Dermis blood vessel endothelial cell (primary cell): Measurements from ENCODE around the gene PUS7. TPM values are rescaled to one million over a fixed set of nuclear protein-coding genes. Genes with fewer than 3 reads are reported as not detected.
A peak's percentile ranks its signal among the peaks of the same experiment; 100 is the strongest.
"Not testable (repeated sequence)": the region's sequence is repeated elsewhere in the genome, so short reads cannot be mapped to it uniquely, and the experiment has no call there.

ENCODE experiments used
- DNase-seq: peaks from one replicate; pipeline ENCODE4 v3.0.0; 2010
- total RNA-seq: library from RNA; depleted of rRNA; stranded (reverse); fragments of >200 nt; gene quantifications from 2 replicates; pipeline ENCODE4 v1.2.3, GENCODE V29; 2014

The PUS7 gene
- total RNA-seq, 1 donor from 2014 or later: 35.1 TPM

DNA sequence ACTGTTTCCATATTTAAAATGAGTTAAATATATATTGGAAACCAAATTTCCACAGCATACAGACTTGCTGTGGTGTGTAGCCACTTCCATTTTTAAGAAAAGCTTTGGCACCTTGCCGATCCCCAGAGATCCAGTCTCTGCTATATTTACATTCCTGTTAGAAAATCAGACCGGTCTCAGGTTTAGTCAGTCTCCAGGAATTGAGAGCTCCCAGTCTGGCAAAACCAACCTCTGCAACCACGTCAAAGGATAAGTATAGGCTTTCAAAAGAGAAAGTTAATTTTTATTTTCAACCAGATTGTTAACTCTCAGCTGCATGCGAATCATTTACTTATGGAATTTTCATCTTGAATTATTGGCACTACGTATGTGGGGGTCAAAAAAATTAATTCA, 28.2 kb downstream of the PUS7 start:
- no peak for DNase-seq

DNA sequence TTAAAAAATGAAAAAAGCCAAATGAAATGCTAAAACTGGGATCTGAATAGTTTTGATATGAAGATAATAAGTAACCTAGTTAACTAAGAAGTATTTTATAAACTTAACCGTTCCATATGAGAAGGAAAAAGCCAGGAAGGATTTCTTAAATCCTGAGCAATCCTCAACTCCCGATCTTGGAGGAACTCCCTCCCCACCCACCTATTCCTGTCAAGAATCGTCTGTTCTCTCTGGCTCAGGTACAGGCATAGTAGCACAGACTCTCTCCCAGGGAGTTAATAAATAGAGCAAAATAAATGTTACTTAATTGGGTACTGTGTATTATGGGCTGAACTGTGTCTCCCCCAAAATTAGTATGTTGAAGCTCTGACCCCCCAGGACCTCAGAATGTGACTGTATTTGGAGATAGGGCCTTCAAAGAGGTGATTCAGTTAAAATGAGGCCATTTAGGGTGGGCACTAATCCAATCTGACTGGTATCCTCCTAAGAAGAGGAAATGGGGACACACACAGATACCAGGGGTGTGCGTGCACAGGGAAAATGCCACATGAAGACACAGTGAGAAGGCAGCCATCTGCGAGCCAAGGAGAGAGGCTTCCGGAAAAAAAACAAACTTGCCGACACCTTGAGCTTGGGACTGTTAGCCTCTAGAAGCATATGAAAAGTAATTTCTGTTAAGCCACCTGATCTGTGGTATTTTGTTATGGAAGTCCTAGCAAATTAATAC, 28.7 kb downstream of the PUS7 start:
- DNase-seq: no peak

DNA sequence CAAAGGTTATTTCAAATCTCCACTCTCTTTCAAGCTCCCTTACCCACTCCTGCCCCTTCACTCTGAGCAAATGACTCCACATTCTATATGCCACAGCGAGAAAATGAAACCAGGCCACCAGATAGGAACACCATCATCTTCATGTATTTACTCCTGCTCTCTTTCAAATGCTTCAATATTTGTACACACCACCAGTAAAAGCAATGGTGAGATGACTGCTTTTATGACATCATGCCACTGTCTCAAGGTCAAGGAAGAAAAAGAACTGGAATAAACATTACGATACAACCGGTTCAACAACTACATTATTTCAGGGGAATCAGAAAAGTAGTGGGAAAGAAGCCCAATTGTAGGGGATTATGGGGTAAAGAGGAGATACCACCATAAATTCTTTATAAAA, 32.7 kb downstream of the PUS7 start:
- no peak for DNase-seq

DNA sequence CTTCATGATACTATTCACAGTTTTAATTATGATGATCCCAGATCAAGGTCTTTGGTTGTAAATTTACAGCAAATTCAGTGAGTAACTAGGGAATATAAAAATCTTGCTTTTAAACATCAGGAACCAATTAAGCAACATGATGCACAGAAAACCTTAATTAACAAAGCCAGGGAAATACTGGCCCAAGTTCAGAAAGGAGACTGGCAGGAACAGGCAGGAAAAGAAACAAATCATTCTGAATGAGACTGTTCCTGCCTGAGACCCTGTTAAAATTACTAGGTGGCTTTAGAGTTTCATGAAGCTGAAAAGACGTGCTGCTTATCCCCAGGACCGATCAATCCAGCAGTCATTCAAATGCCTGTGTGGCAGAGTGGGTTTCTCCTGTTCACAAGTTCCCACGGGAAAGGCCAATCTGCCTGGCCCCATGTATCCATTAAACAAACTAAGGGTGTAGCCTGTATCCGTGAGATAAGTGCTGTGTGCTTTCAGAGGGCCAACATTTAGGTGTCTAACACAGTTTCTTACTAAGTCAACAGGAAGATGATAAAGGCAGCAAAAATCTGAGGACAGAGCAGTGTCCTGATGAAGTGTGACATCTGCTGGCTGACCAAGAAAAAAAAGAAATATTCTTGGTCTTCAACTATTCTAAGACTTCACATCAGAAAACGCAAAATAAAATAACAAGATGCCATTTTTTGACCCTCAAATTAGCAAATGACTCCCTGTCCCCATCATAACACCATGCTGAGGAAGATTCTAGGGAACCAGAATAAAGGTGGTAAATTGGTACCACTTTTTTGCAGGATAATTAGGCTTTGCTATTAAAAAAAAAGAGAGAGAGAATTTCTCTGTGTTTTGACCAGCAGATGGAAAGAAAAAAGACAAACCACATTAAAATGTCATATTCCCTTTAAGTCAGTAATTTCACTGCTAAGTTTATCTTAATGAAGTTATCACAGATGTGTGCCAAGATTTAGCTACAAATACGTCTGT, 34.2 kb downstream of the PUS7 start:
- DNase-seq: peak; percentile 99

DNA sequence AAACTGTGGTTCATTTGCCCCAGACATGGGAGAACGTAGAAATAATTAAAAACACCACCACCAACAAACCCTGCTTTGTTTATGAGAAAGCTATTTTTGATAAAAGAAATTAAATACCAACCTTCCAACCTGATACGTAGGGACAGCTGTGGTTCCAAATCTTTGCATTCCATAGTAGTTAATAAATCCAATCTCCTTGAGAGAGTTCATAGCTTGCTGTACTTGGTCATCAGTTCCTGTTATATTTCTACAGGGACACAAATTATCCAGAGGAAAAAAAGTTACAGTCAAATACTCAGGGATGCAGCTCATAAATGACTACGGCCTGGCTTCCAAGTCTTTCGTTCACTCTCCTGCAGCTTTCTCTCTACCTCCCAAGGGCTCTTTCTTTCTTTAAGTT, 41.1 kb downstream of the PUS7 start:
- DNase-seq: no peak

DNA sequence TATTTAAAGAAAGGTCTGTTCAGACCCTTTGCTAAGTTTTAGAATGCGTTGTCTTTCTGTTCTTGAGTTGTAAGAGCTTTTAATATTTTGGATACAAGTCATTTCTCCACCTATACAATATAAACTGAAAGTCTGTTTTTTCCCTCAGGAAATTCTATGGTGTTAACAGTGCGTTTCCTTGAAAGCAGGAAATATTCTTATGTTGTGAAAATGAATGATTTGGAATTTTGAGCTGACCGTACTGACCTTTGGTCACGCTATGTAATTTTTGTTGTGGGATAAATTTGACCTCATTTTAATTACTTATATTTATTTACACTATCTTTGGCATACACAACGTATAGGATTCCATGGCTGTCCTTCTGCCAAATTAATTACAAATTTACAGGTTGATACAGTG, 43.5 kb downstream of the PUS7 start:
- peak; percentile 74 for DNase-seq

DNA sequence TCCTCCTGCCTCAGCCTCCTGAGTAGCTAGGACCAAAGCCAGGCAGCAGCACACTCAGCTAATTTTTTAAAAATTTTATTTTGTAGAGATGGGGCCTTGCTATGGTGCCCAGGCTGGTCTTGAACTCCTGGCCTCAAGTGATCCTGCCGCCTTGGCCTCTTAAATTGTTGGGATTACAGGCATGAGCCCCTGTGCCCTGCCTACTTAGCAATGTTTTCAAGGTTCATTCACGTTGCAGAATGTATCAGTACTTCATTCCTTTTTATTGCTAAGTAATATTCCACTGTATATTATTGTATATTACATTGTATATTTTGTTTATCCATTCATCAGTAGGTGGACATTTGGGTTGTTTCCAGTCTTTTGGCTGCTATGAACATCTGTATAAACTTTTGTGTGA, 44.2 kb downstream of the PUS7 start:
- DNase-seq: no peak

DNA sequence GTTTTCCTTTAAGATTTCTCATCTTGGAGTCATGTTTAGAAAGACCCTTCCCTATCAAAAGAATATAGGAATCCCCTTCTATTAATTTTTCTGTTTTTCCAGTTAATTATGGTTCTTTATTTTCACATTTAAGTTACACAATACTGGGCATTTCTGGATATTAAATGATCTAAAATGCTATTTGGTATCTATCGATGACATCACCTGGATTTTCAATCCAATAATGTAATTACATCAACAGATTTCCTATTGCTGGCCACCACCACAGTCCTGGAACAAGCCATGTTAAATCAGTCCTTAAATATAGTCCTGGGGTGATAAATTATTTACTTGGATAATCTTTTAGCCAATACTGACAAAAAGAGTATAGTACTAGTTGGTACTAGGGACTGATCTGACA, 48.0 kb downstream of the PUS7 start:
- no peak for DNase-seq

DNA sequence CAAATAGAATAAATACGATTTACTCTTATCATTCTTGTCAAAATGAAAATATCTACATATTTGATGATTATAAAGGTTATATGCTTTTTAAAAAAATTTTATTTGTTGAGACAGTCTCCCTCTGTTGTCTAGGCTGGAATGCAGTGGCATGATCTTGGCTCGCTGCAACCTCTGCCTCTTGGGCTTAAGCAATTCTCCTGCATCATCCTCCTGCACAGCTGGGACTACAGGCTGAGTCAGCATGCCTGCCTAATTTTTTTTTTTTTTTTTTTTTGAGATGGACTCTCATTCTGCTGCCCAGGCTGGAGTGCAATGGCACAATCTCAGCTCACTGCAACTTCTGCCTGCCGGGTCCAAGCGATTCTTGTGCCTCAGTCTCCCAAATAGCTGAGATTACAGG, 48.9 kb downstream of the PUS7 start:
- DNase-seq: no peak

DNA sequence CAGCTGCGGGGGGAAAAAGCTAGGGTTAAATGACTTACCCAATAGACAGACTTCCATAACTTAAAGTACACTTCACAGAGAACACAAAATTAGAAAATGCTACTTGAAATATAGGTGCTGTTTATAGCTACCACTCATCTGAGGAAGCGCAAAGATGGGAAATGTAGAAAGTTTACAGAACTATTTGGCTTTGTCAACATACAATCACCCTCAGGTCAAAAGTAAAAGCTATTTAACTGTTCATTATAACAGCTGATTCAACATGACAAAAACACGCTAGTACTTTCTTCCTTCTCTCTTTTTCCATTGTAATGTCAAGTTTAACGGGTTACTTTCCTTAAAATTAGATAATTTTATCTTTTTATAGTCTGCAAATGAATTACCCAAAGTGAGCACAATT, 51.2 kb downstream of the PUS7 start:
- DNase-seq: no peak

DNA sequence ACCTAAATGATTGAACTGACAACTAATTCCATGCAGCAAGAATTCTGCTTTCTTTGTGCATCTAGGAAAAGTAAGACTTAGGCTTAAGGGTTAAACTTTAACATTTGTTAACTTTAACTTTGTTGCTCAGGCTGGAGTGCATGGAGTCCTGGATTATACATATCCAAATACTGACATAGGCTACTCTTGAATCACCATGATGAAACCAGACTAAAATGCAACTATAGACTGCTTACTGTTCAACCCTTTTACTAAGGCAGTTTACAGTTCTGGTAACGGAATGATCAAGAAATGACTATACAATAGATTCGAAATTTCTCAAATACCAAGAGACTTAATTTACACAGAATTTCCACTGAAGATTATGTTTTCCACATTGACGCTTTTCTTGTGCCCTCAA, 52.0 kb downstream of the PUS7 start:
- DNase-seq: no peak

DNA sequence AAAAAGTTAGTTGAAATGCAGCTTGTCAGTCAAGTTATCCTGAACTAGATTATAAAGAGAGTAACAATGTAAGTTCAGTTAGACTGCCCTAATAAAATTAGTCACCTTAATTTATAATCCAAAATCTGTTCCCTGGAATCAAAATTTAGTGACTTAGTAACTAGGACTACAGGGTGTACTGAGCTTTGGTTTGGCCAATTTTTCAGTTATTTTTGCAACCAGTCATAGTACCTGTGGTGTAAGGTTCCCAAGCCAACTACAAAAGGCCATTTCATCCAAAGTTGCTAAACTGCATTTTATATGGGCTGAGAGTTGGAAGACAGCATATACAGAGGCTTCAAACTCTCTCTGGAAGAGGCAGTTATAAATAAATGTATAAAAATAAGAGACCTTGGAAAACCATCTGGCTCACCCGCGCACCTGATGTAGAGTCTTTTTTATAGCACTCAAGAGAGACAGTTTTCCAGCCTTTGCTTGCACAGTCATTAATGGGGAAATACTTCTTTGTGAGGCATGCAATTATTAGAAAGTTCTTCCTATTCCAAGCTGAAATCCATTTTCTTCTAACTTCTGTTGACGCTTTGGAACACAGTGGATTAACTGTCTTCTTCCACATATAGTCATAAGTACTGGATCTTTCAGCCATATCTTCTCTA, 59.2 kb downstream of the PUS7 start:
- no peak for DNase-seq

DNA sequence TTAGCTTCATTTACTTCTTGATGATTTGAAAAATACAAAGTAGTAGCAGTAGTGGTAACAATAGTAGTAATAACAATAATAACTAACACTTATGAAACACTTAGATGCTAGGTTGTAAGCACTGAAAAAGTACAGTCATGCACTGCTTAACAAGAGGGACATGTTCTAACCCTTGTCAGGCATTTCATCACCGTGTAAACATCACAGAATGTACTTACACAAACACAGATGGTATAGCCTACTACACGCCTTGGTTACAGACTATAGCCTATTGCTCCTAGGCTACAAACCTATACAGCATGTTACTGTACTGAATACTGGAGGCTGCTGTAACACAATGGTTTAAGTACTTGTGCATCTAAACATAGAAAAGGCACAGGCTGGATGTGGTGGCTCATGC, 60.6 kb downstream of the PUS7 start:
- no peak for DNase-seq

DNA sequence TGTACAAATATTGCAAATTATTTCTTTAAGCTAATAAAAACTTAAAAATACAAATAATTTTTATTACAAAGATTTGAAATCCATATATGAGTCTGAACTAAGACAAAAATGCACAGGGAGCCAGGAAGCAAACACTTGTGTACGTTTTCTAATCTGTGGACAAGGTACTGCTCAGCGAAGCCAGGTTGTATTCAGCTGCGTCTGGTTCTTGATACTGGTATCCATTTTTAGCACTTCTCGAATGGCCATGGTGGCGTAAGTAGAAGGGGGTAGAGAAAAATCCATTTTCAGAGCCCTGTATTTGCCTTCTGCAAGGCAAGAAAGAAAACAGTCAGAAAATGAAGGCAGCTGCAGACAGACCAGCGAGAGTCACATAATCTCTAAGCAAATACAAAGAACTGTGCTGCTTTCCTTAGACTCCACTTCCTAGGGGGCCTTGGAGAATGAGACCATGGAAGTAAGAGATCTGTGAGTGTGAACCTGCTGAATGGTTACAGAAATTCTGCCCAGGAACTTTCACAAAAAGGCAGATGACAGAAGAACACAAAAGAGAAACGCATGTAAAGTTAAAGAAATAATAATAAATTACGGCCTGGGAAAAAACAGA, 64.3 kb downstream of the PUS7 start:
- no peak for DNase-seq

DNA sequence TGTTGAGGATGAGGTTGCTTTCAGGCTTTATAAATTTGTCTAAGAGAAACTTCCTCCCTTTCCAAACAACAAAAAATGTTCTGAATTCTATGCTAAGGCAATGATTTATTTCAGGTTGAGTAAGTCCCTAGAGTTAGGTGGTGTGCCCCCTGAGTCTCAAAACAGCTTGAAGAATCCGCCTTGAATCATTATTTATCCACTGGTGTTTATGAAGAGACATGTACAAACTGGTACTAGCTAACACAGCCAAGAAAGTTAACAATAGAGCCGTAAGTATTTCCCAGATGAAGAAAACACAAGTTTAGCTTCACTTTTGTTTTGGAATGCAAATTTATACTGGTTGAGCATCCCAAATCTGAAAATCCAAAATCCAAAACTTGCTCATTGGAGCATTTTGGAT, 67.2 kb downstream of the PUS7 start:
- DNase-seq: no peak

DNA sequence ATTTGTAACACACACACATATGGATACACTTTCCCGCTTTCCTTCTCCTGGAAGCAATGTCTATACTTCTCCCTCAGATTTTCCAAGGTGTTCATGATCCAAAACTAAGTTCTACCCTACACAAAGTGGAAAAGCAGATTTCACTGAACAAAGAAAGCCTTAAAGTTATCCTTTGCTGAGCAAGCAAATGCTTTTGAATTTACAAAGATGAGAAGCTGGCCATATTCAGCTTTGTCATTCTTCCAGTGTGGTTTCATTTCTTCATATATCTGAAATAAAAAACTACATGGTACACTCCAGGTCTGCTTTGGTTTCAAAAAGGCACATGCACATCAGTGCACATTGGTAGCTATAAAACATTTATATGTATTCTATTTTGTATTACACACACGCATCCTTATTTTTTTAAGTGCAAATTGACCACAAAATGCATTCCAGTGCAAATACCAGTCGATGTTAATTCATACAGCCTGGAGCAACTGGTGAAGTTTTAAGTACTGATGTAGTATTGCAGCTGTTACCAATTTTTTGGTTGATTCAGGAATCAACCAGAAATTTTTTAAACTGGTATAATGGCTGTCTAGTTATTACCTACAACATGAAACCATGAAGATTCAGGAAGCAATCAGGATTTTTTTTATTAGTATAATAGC, 67.8 kb downstream of the PUS7 start:
- no peak for DNase-seq

DNA sequence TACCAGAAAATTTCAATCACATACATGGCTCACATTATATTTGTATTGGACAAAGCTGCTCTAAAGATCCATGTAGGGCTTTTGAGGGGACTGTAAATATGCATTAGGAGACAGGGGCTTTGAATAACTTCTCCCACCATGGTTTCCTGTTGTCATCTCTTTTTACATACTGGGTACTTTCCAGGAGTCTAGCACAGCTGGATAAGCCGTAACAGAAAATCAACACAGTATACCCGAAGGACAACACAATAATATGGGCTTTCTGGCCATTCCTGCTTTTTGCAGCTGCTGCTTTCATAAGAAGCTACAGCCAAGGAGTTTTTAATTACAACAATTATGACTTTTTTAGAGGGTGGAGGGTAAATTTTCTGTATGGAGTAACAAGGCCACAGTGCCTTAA, 70.0 kb downstream of the PUS7 start:
- no peak for DNase-seq

DNA sequence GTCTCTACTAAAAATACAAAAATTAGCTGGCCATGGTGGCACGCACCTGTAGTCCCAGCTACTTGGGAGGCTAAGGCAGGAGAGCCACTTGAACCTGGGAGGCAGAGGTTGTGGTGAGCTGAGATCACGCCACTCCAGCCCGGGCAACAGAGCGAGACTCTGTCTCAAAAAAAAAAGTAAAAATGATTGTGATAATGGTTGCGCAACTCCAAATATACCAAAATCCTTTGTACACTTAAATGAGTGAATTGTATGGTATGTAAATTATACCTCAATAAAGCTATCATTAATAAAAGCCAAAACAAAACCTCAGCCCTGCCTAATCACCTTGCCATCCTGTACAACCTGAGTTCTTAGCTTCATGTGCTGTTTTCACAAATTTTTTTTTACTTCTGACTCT, 71.2 kb downstream of the PUS7 start:
- not testable (repeated sequence) for DNase-seq

DNA sequence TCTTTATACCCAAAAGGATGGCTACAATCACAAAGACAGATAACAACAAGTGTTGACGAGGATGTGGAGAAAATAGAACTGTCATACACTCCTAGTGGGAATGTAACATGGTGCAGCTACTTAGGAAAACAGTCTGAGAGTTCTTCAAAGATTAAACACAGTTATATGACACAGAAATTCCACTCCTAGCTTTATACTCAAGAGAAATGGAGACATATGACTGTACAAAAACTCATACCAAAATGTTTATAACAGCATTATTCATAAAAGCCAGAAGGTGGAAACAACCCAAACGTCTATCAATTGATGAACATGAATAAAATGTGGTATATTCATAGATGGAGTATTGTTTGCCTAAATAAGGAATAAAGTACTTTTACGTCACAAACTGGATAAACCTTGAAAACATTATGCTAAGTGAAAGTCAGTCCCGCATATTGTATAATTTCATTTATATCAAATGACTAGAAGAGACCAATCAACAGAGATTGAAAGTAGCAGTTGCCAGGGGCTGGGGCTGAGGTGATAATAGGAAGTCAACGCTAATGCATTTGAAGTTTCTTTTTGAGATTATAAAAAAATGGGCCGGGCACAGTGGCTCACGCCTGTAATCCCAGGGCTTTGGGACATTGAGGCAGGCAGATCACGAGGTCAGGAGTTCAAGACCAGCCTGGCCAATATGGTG, 71.8 kb downstream of the PUS7 start:
- DNase-seq: no peak

DNA sequence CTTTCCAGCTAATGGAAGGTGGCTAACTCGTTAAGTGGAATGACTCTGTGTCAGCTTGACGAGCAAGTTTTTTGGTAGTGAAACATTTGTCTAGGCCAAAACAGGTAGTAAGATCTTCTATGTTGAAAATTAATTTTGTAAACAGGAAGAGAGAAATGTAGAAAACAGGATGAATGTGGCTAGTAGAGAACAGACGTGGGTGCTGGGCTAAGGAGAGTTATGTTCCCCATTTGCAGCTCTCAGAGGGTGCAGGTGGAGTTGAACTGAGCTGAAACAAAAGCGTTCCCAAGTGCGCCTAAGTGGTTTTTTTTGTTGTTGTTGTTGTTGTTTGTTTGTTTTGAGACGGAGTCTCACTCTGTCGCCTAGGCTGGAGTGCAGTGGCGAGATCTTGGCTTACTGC, 73.9 kb downstream of the PUS7 start:
- no peak for DNase-seq

DNA sequence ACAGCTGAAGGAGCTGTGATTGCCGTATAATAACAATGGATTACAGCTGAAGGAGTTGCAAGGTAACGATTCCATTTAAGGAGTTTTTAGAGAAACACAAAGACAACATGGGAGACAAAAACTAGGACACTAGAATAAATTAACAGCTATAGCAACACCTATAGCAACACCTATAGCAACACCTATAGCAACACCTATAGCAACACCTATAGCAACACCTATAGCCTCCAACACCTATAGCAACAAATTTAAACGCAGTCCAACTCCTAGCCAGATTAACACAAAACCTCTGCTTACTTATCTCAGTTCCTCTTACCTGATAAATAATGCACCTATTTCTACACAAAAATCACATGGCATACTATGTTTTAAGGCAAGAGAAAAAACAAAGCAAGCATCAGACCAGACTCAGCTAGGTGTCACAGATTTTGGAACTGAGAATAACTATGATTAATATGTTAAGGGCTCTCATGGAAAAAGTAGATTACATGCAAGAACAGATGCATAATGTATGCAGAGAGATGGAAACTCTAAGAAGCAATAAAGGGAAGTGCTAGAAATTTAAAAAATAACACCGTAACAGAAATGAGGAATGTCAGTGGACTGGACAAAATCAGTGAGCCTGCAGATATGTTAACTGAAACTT, 77.6 kb downstream of the PUS7 start:
- DNase-seq: no peak
